Liver (tissue), 3 donors: Measurements from ENCODE around the gene WFDC12.
"Not testable (repeated sequence)": the region's sequence is repeated elsewhere in the genome, so short reads cannot be mapped to it uniquely, and the experiment has no call there.

Experiments
- FOXA1 ChIP-seq: IDR thresholded peaks from 2 replicates; pipeline ENCODE4 v1.6.1; 2016; ENCODE audit warnings: antibody characterized with exemption
- GABPA ChIP-seq, 2 donors: IDR thresholded peaks in 1 of 2; conservative IDR thresholded peaks in 1 of 2; 2 replicates each; pipeline ENCODE4 v1.6.1; 2016; ENCODE audit warnings: antibody characterized with exemption in 2 of 2, mild to moderate bottlenecking in 1 of 2, moderate library complexity in 1 of 2
- MAX ChIP-seq: IDR thresholded peaks from 2 replicates; pipeline ENCODE4 v1.6.1; 2016; ENCODE audit warnings: antibody characterized with exemption
- RAD21 ChIP-seq, 2 donors: IDR thresholded peaks; 2 replicates each; pipeline ENCODE4 v1.6.1; 2016; ENCODE audit warnings: antibody characterized with exemption in 2 of 2, mild to moderate bottlenecking in 2 of 2
- REST ChIP-seq: IDR thresholded peaks from 2 replicates; pipeline ENCODE4 v1.6.1; 2016; ENCODE audit warnings: antibody characterized with exemption, mild to moderate bottlenecking
- RXRA ChIP-seq, 2 donors: IDR thresholded peaks; 2 replicates each; pipeline ENCODE4 v1.6.1; 2017 to 2018; ENCODE audit warnings: antibody characterized with exemption in 2 of 2, mild to moderate bottlenecking in 1 of 2
- SP1 ChIP-seq: IDR thresholded peaks from 2 replicates; pipeline ENCODE4 v1.6.1; 2018; ENCODE audit warnings: antibody characterized with exemption, mild to moderate bottlenecking
- TAF1 ChIP-seq: conservative IDR thresholded peaks from 2 replicates; pipeline ENCODE4 v1.6.1; 2016; ENCODE audit warnings: antibody characterized with exemption, mild to moderate bottlenecking
- YY1 ChIP-seq: IDR thresholded peaks from 2 replicates; pipeline ENCODE4 v1.6.1; 2016; ENCODE audit warnings: antibody characterized with exemption, mild to moderate bottlenecking
- TF ChIP-seq, protein P1 (sequence below): fragments of 150-350 bp; IDR thresholded peaks from 2 replicates; pipeline ENCODE4 v1.5.1; 2017; ENCODE audit warnings: improper control_type of control experiment, low read depth, low read length; ENCODE audit not compliant: missing input control
- TF ChIP-seq, protein P2 (sequence below): IDR thresholded peaks from 2 replicates; pipeline ENCODE4 v1.6.1; 2016; ENCODE audit warnings: antibody characterized with exemption
- TF ChIP-seq, protein P3 (sequence below): IDR thresholded peaks from 2 replicates; pipeline ENCODE4 v1.6.1; 2016; ENCODE audit warnings: antibody characterized with exemption
- donor health status: healthy.
- donor health status: healthy.

DNA sequence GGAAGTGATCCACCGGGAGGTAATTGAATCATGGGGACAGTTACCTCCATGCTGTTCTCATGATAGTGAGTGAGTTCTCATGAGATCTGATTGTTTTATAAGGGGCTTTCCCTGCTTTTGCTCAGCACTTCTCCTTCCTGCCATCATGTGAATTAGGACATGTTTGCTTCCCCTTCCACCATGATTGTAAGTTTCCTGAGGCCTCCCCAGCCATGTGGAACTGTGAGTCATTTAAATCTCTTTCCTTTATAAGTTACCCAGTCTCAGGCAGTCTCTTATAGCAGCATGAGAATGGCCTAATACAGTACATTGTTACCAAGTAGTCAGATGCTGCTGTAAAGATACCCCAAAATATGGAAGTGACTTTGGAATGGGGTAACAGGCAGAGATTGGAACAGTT lies 30.5 kb upstream of the WFDC12 start:
- TF ChIP-seq, protein P1, sequence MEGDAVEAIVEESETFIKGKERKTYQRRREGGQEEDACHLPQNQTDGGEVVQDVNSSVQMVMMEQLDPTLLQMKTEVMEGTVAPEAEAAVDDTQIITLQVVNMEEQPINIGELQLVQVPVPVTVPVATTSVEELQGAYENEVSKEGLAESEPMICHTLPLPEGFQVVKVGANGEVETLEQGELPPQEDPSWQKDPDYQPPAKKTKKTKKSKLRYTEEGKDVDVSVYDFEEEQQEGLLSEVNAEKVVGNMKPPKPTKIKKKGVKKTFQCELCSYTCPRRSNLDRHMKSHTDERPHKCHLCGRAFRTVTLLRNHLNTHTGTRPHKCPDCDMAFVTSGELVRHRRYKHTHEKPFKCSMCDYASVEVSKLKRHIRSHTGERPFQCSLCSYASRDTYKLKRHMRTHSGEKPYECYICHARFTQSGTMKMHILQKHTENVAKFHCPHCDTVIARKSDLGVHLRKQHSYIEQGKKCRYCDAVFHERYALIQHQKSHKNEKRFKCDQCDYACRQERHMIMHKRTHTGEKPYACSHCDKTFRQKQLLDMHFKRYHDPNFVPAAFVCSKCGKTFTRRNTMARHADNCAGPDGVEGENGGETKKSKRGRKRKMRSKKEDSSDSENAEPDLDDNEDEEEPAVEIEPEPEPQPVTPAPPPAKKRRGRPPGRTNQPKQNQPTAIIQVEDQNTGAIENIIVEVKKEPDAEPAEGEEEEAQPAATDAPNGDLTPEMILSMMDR: not testable (repeated sequence)
- TF ChIP-seq RXRA (IDR thresholded peaks at IDR 0.05); SP1; FOXA1; GABPA (IDR thresholded peaks at IDR 0.05 in 1 of 2, conservative IDR thresholded peaks at IDR 0.05 in 1 of 2); TAF1; MAX; REST; RAD21 (IDR thresholded peaks at IDR 0.05); YY1: not testable (repeated sequence)
- TF ChIP-seq, protein P2, sequence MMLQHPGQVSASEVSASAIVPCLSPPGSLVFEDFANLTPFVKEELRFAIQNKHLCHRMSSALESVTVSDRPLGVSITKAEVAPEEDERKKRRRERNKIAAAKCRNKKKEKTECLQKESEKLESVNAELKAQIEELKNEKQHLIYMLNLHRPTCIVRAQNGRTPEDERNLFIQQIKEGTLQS: not testable (repeated sequence)
- TF ChIP-seq, protein P3, sequence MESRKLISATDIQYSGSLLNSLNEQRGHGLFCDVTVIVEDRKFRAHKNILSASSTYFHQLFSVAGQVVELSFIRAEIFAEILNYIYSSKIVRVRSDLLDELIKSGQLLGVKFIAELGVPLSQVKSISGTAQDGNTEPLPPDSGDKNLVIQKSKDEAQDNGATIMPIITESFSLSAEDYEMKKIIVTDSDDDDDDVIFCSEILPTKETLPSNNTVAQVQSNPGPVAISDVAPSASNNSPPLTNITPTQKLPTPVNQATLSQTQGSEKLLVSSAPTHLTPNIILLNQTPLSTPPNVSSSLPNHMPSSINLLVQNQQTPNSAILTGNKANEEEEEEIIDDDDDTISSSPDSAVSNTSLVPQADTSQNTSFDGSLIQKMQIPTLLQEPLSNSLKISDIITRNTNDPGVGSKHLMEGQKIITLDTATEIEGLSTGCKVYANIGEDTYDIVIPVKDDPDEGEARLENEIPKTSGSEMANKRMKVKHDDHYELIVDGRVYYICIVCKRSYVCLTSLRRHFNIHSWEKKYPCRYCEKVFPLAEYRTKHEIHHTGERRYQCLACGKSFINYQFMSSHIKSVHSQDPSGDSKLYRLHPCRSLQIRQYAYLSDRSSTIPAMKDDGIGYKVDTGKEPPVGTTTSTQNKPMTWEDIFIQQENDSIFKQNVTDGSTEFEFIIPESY: not testable (repeated sequence)
